K562 treated with DMSO at 1 percent for 4 hours (cell line): Measurements from ENCODE around the gene LMX1A. TPM values are rescaled to one million over a fixed set of nuclear protein-coding genes. Genes with fewer than 3 reads are reported as not detected.

ENCODE experiments used
- total RNA-seq: library from RNA; unstranded; fragments of 300-600 nt; gene quantifications from 2 replicates; pipeline ENCODE4 v1.2.3, GENCODE V29; 2022; ENCODE audit not compliant: insufficient read depth

The LMX1A gene
- total RNA-seq: not detected in 2 replicates

GRCh38 chr1:165355977-165356811 is at the start of gene LMX1A:
Gene LMX1A, minus strand, starts transcription at chr1:165356715. Its CDS starts 1,156 bp downstream, at chr1:165355559.

Other genes starting within 250 kb of the LMX1A start
- gene RXRG, start 88.4 kb upstream of the LMX1A start, total RNA-seq: not detected in 2 replicates
- gene LRRC52, start 187.3 kb upstream of the LMX1A start, total RNA-seq: not detected in 2 replicates